HCEC 1CT (cell line): ENCODE measurements around the gene GOLGA8O.
"Not testable (repeated sequence)": the region's sequence is repeated elsewhere in the genome, so short reads cannot be mapped to it uniquely, and the experiment has no call there.

Experiments used
- DNase-seq: peaks from one replicate; pipeline ENCODE4 v3.0.0-alpha.2; 2017

GOLGA8O gene

DNA sequence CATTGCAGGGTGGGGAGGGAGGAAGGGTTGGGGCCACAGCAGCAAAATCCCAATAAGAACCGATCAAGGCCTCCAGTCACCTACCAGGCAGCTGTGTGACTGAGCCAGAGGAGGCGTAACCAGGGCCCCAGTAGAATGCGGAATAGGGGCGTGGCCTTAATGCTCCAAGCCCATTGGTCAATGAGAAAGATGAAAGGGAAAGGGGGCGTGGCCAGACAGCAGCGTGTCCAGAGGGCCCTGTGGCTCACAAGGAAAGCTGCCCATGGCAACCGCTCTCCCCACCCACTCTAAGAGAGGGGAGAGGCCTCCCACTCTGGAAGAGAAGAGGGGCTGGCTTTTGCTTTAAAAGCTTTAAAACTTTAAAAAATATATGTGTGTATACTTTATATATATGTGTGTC, at the start of gene GOLGA8O:
TSS of gene GOLGA8O (minus strand) at position 101 of the 400 bp plus-strand sequence. CDS start at position 3, 98 bp downstream.
- not testable (repeated sequence) for DNase-seq

- DNase-seq, result not testable (repeated sequence)
Measured at GRCh38 chr15:32504152-32504811, 48.8 kb upstream of the GOLGA8O start.

GRCh38 chr15:32502946-32503345, 47.5 kb upstream of the GOLGA8O start:
- not testable (repeated sequence) for DNase-seq

DNA sequence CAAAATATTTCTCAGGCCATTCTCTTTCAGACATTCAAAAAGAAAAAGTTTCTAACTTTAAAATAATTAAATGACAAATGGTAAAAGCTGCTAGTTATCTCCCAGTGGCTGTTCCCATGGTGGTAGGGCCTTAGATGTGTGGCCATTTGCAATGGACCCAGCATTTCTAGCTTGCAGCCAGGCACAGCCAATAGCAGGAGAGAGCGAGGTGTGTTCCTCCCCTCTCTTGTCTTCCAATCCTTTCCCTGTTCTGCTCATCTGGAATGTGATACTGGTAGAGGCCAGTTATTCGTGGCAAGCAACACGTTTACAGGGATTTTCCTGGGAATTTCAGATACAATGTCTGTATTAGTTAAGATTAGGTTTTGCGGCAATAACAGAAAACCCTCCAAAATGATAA, 37.3 kb upstream of the GOLGA8O start:
- DNase-seq, result not testable (repeated sequence)

GRCh38 chr15:32486474-32486873, 31.0 kb upstream of the GOLGA8O start:
- DNase-seq, result not testable (repeated sequence)

GRCh38 chr15:32483377-32483776, 27.9 kb upstream of the GOLGA8O start:
- DNase-seq, result not testable (repeated sequence)

DNA sequence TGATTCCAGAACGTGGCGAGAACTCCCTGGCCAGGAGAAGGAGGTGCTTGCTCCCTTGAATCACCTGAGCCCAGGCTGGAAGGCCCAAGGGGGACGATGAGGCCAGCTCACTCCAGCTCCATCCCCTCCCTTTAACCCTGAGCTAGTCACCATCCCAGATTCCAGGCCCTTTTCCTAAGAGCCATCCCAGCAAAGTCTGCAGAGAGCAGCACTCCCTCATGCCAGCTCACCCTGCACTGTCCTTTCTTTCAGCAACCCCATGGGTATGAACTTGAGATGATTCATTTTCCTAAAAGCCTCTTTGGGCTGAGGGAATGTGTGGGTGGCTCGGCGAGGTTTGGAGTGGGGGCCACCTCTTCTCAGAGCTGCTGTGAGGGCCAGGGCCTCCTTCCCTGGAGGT, 26.2 kb upstream of the GOLGA8O start:
- not testable (repeated sequence) for DNase-seq

DNA sequence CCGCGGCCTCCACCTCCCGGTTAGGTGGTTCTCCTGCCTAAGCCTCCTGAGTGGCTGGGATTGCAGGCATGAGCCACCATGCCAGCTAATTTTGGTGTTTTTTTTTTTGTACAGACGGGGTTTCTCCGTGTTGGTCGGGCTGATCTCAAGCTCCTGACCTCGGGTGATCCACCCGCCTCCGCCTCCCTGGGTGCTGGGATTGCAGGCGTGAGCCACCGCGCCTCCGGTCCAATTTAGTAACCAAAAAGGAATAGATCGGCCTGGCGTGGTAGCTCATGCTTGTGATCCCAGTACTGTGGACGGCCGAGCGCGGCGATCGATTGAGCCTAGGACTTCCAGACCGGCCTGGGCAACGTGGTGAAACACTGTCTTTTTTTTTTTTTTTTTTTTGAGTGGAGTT, 12.6 kb upstream of the GOLGA8O start:
- not testable (repeated sequence) for DNase-seq

DNA sequence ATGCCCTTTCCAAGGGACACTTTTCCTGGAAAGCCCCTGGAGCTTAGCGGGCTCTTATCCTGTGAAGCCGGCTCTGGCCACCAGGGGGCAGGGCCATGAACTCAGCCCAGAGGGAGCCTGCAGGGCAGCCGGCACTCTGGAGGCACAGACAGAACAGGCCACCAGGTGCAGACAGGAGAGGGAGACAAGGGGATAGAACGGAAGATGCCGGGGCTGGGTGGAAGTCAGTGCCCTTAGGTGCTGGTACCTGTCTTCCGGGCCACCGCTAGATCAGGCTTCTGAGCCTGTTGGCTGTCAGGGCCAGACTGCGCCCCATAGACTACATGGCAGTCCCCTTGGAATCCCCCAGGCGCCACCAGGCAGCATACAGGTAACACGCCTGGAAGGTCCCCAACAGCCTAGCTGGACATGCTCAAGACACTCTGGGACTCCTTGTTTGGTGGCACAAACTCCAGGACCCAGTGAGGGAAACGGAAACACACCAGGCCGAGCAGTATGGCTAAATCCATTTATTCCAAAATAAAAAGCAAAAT, 14.9 kb downstream of the GOLGA8O start:
- DNase-seq, result not testable (repeated sequence)

DNA sequence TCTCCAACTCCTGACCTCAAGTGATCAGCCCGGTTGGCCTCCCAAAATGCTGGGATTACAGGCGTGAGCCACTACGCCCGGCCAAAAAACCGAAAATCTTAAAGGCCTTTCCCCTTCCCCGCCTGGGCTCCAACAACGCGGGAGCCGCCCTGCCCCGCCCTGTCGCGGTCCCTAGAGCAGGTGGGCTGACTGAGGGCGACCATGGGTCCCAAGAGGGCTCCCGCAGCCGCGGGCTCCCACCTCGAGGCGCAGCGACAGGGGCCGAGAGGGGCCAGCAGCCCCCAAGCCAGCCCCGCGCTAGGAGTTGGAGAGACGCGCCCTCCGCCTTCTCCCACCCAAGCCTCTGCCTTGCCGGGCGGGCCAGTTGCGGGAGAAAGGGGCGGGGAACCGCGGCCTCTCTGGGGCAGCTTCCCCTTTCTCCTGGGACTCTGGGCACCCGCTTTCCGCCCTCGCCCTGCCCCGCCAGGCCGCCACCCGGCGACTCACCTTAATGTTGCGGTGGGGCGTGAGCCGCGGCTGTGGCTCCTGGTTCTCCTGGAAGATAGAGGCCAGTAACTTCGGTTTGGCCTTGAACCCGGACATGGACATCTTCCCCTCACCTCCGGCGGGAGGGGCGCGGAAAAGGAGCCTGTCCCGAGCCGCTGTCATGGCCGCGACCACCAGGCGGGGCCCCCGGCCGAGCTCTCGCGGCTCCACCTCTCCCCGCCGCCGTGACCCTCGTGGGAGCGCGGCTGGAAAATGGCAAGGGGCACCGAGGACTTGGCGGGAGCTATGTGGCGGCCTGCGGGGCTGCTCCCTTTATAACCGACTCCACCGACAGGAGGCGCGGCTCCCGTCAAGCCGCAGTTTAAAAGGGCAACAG, 21.1 kb downstream of the GOLGA8O start:
- not testable (repeated sequence) for DNase-seq

DNA sequence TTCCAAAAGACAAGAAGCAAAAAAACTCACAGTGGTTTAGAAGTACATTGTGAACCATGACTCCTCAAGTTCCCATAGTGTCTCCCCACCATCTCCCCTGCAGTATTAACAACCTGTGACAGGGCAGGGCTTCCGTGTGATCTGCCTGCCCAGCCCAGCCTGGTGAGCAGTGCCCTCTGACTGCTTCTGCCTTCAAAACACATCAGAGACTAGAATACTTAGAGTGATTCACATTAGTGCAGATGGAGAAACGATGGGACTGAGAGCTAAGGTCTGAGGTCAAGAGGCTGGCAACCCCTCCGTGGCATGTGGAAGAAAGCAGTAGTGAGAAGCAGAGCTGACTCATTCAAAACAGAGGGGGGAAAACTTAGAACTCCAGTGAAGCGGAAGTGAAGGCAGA, 27.8 kb downstream of the GOLGA8O start:
- DNase-seq, result not testable (repeated sequence)

- not testable (repeated sequence) for DNase-seq
Measured at GRCh38 chr15:32426511-32426910, 28.9 kb downstream of the GOLGA8O start.

DNA sequence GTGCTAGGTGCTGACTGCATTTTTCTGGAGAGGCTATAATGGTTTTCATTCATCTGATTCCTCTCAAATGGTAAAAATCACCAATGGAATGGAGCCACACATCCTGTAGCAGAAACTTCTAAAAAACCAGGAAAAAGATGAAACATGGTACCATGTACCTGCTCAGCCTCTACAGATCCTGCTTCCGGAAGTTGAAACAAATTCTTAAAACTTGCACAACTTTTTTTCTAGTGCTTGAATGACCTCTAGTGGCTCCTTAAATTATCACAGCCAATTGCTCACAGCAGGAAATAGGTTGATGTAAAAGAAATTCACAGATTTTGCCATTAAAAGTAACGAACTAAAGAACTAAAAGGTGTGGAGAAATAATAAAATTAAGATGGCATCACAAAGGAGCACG, 47.5 kb downstream of the GOLGA8O start:
- not testable (repeated sequence) for DNase-seq

- DNase-seq, result not testable (repeated sequence)
Measured at GRCh38 chr15:32403192-32403591, 52.2 kb downstream of the GOLGA8O start, which contains the start of gene GOLGA8K. GOLGA8K (minus strand) TSS chr15:32403292; CDS start chr15:32403194, 98 bp downstream.

GRCh38 chr15:32396522-32396921, 58.9 kb downstream of the GOLGA8O start:
- DNase-seq, result not testable (repeated sequence)
